ENCODE results near the gene KLK2.

GRCh38 chr19:50833802-50834167, 39.5 kb upstream of the KLK2 start:
- no peak for TF ChIP-seq POLR2A (IDR thresholded peaks at IDR 0.05; ENCODE audit: low read depth, low read length)
- TF ChIP-seq TAF1 (IDR thresholded peaks at IDR 0.05; ENCODE audit: low read depth, low read length): no peak
- TF ChIP-seq POLR2AphosphoS5 (IDR thresholded peaks at IDR 0.05; ENCODE audit: low read depth, low read length): no peak
- no peak for TF ChIP-seq SPI1 (IDR thresholded peaks at IDR 0.05; ENCODE audit: low read depth, low read length)
- no peak for TF ChIP-seq PAX5 (IDR thresholded peaks at IDR 0.05; ENCODE audit: insufficient read depth, low read length, severe bottlenecking)
